PFSK-1 (cell line): ENCODE results near the gene PHLPP2.

ENCODE experiments used
- POLR2AphosphoS5 ChIP-seq: IDR thresholded peaks from 2 replicates; pipeline ENCODE4 v1.6.1; 2012; ENCODE audit warnings: low read depth, mild to moderate bottlenecking, control low read depth, low read length, moderate library complexity
- SIN3A ChIP-seq: IDR thresholded peaks from 2 replicates; pipeline ENCODE4 v1.6.1; 2012; ENCODE audit warnings: mild to moderate bottlenecking, low read length, moderate library complexity, borderline replicate concordance; ENCODE audit not compliant: insufficient read depth
- TAF1 ChIP-seq: IDR thresholded peaks from 2 replicates; pipeline ENCODE4 v1.6.1; 2012; ENCODE audit warnings: low read length, control low read depth, borderline replicate concordance; ENCODE audit not compliant: insufficient read depth

- no peak for TF ChIP-seq POLR2AphosphoS5
- no peak for TF ChIP-seq SIN3A
- no peak for TF ChIP-seq TAF1
These were observed 12.7 kb downstream of the PHLPP2 start for GRCh38 chr16:71711789-71712188.
